ENCODE measurements around the gene SLC14A1.

The SLC14A1 gene

GRCh38 chr18:45684341-45685115, 39.5 kb upstream of the SLC14A1 start:
- DNase-seq (ENCODE audit: low read depth) = peak; percentile 54
- H3K4me3 ChIP-seq (ENCODE audit: low read length) = no peak overlapping the region
- no peak for TF ChIP-seq CTCF (conservative IDR thresholded peaks at IDR 0.05; ENCODE audit: low read length)

GRCh38 chr18:45686891-45687611, 36.9 kb upstream of the SLC14A1 start:
- no peak for DNase-seq (ENCODE audit: low read depth)
- no peak overlapping the region for H3K4me3 ChIP-seq (ENCODE audit: low read length)

GRCh38 chr18:45687621-45688020, 36.4 kb upstream of the SLC14A1 start:
- DNase-seq (ENCODE audit: low read depth) = no peak
- no peak overlapping the region for H3K4me3 ChIP-seq (ENCODE audit: low read length)
- no peak for TF ChIP-seq CTCF (conservative IDR thresholded peaks at IDR 0.05; ENCODE audit: low read length)

More at GRCh38 chr18:45686891-45687611, 36.9 kb upstream of the SLC14A1 start:
- no peak for TF ChIP-seq CTCF (conservative IDR thresholded peaks at IDR 0.05; ENCODE audit: low read length)

- TF ChIP-seq CTCF (conservative IDR thresholded peaks at IDR 0.05; ENCODE audit: low read length) = no peak
- H3K4me3 ChIP-seq (ENCODE audit: low read length) = no peak overlapping the region
- DNase-seq (ENCODE audit: low read depth) = peak; percentile 20
These were observed 35.9 kb upstream of the SLC14A1 start for GRCh38 chr18:45688113-45688512.

- DNase-seq (ENCODE audit: low read depth) = no peak
- no peak overlapping the region for H3K4me3 ChIP-seq (ENCODE audit: low read length)
- no peak for TF ChIP-seq CTCF (conservative IDR thresholded peaks at IDR 0.05; ENCODE audit: low read length)
These were observed 35.1 kb upstream of the SLC14A1 start for GRCh38 chr18:45688833-45689232.

GRCh38 chr18:45689396-45689795, 34.6 kb upstream of the SLC14A1 start:
- DNase-seq (ENCODE audit: low read depth) = no peak
- H3K4me3 ChIP-seq (ENCODE audit: low read length) = no peak overlapping the region
- no peak for TF ChIP-seq CTCF (conservative IDR thresholded peaks at IDR 0.05; ENCODE audit: low read length)

All from AG10803 (cell line).